ENCODE data around the gene ANKRD55.
A peak's percentile ranks its signal among the peaks of the same experiment; 100 is the strongest.
"Not testable (repeated sequence)": the region's sequence is repeated elsewhere in the genome, so short reads cannot be mapped to it uniquely, and the experiment has no call there.

ANKRD55 gene

GRCh38 chr5:56145106-56145505 is 88.0 kb downstream of the ANKRD55 start:
- DNase-seq (ENCODE audit: low read depth in 2 of 2), result no peak

- no peak for DNase-seq (ENCODE audit: low read depth in 2 of 2)
These were observed 88.9 kb downstream of the ANKRD55 start for GRCh38 chr5:56144211-56144610.

GRCh38 chr5:56143373-56143714 is 89.8 kb downstream of the ANKRD55 start:
- DNase-seq (ENCODE audit: low read depth in 2 of 2), result no peak

GRCh38 chr5:56142614-56143372 is 90.3 kb downstream of the ANKRD55 start:
- no peak for DNase-seq (ENCODE audit: low read depth in 2 of 2)

GRCh38 chr5:56142233-56142613 is 90.9 kb downstream of the ANKRD55 start:
- no peak for DNase-seq (ENCODE audit: low read depth in 2 of 2)

GRCh38 chr5:56140073-56140472 is 93.1 kb downstream of the ANKRD55 start:
- no peak for DNase-seq (ENCODE audit: low read depth in 2 of 2)

GRCh38 chr5:56130664-56131063 is 102.5 kb downstream of the ANKRD55 start:
- no peak for DNase-seq (ENCODE audit: low read depth in 2 of 2)

GRCh38 chr5:56129288-56129687 is 103.8 kb downstream of the ANKRD55 start:
- DNase-seq (ENCODE audit: low read depth in 2 of 2), result no peak

- DNase-seq (ENCODE audit: low read depth in 2 of 2), result no peak
These were observed 105.0 kb downstream of the ANKRD55 start for GRCh38 chr5:56128113-56128512.

GRCh38 chr5:56126487-56127179 is 106.5 kb downstream of the ANKRD55 start:
- no peak for DNase-seq (ENCODE audit: low read depth in 2 of 2)

GRCh38 chr5:56123531-56124243 is 109.4 kb downstream of the ANKRD55 start:
- peak; percentile 99 for DNase-seq (ENCODE audit: low read depth in 2 of 2)

- DNase-seq (ENCODE audit: low read depth in 2 of 2), result not testable (repeated sequence)
These were observed 110.7 kb downstream of the ANKRD55 start for GRCh38 chr5:56122360-56122985.

GRCh38 chr5:56119050-56119449 is 114.1 kb downstream of the ANKRD55 start:
- DNase-seq (ENCODE audit: low read depth in 2 of 2), result no peak

GRCh38 chr5:56116599-56117141 is 116.5 kb downstream of the ANKRD55 start:
- no peak for DNase-seq (ENCODE audit: low read depth in 2 of 2)

- no peak for DNase-seq (ENCODE audit: low read depth in 2 of 2)
These were observed 117.5 kb downstream of the ANKRD55 start for GRCh38 chr5:56115589-56115988.

- no peak for DNase-seq (ENCODE audit: low read depth in 2 of 2)
These were observed 120.5 kb downstream of the ANKRD55 start for GRCh38 chr5:56112526-56113121.

- DNase-seq (ENCODE audit: low read depth in 2 of 2), result no peak
These were observed 121.7 kb downstream of the ANKRD55 start for GRCh38 chr5:56111404-56111781.

- peak in 1 of 2 experiments; percentile 49 for DNase-seq (ENCODE audit: low read depth in 2 of 2)
These were observed 122.3 kb downstream of the ANKRD55 start for GRCh38 chr5:56110646-56111403.

GRCh38 chr5:56108246-56108645 is 124.9 kb downstream of the ANKRD55 start:
- no peak for DNase-seq (ENCODE audit: low read depth in 2 of 2)

GRCh38 chr5:56106837-56107236 is 126.3 kb downstream of the ANKRD55 start:
- DNase-seq (ENCODE audit: low read depth in 2 of 2), result no peak

Data from fibroblast of skin of left quadriceps (primary cell).